MCF 10A (cell line): ENCODE results near the gene ARSG. TPM values are rescaled to one million over a fixed set of nuclear protein-coding genes. Genes with fewer than 3 reads are reported as not detected.

Experiments
- BruUV-seq: library from RNA; stranded (reverse); fragments of 400-500 nt; replicated peaks from 2 replicates; lab custom pipeline; 2021; lab: Mats Ljungman, UMichigan
- CTCF ChIA-PET: fragments of 300-600 bp; sonication (Branson Sonifier 250); formaldehyde crosslinking; extraction: SDS; loops from one replicate; lab custom pipeline; 2021; ENCODE audit warnings: antibody characterized with exemption, inconsistent platforms; lab: Yijun Ruan, JAX
- POLR2A ChIA-PET: fragments of 300-600, 350-650 bp; sonication (Branson Sonifier 250); formaldehyde crosslinking; extraction: SDS; loops from one replicate; lab custom pipeline; 2020; ENCODE audit warnings: antibody characterized with exemption, inconsistent platforms; lab: Yijun Ruan, JAX
- DNase-seq: peaks from one replicate; pipeline ENCODE4 v3.0.0-alpha.2; 2018; ENCODE audit not compliant: unreplicated experiment
- H3K27ac Mint-ChIP-seq: one replicate; pipeline ENCODE4 v1.8.0; 2022; ENCODE audit warnings: mild to moderate bottlenecking, low read depth, mixed read lengths; ENCODE audit not compliant: unreplicated experiment
- H3K27me3 Mint-ChIP-seq: one replicate; pipeline ENCODE4 v1.8.0; 2022; ENCODE audit warnings: mixed read lengths; ENCODE audit not compliant: insufficient read depth, unreplicated experiment
- H3K36me3 Mint-ChIP-seq: one replicate; pipeline ENCODE4 v1.8.0; 2022; ENCODE audit warnings: mild to moderate bottlenecking, moderate library complexity, mixed read lengths; ENCODE audit not compliant: insufficient read depth, unreplicated experiment
- H3K4me1 Mint-ChIP-seq: one replicate; pipeline ENCODE4 v1.8.0; 2022; ENCODE audit warnings: mixed read lengths; ENCODE audit not compliant: insufficient read depth, unreplicated experiment
- H3K4me3 Mint-ChIP-seq: one replicate; pipeline ENCODE4 v1.8.0; 2022; ENCODE audit warnings: mild to moderate bottlenecking, moderate library complexity, mixed read lengths; ENCODE audit not compliant: unreplicated experiment
- H3K9me3 Mint-ChIP-seq: one replicate; pipeline ENCODE4 v1.8.0; 2022; ENCODE audit warnings: mixed read lengths; ENCODE audit not compliant: unreplicated experiment
- CTCF ChIP-seq: fragments of 200-600 bp; IDR thresholded peaks from one replicate; pipeline ENCODE4 v1.8.0; 2022; ENCODE audit warnings: antibody characterized with exemption, mild to moderate bottlenecking; ENCODE audit not compliant: unreplicated experiment
- intact Hi-C: fragments of 100-400 bp; cut with micrococcal nuclease; formaldehyde crosslinking; loops from 2 replicates; pipeline ENCODE4 v1.14.1; 2022
- microRNA-seq: library from miRNA; unstranded; fragments of <30 nt; microRNA quantifications from one replicate; pipeline ENCODE4 v1.2.0, GENCODE V29; 2022
- total RNA-seq: library from RNA; stranded (reverse); gene quantifications from 2 replicates; pipeline ENCODE4 v1.2.3, GENCODE V29; 2022

ARSG gene
- total RNA-seq, 1 experiment from 2014 or later, result 5.9 TPM

GRCh38 chr17:68468334-68468733, 177.0 kb downstream of the ARSG start:
- DNase-seq, result no peak
- no peak for TF ChIP-seq CTCF
- intact Hi-C loops, result no loop called here
- Mint-ChIP-seq H3K9me3 (no peaks in the 10 kb centered on the region), H3K4me1 (no peaks in the 10 kb centered on the region), H3K27me3 (peaks cover 28% of the 10 kb centered on the region), H3K36me3 (no peaks in the 10 kb centered on the region), H3K4me3 (no peak overlapping the region), H3K27ac (no peak overlapping the region)
- BruUV-seq, result no TSS peak
- ChIA-PET POLR2A (interaction anchor here (0.7 to 3.8 kb wide), 3 partner anchors 10 to 44 kb away, joined by 3 to 19 read pairs (median 4); partner anchors contain the start of genes PRKAR1A and WIPI1), CTCF (interaction anchor here (1.0 to 3.0 kb wide), 4 partner anchors 16 to 769 kb away, joined by 3 to 10 read pairs (median 6); no protein-coding TSS in a partner anchor)

- no peaks in the 10 kb centered on the region for H3K36me3 Mint-ChIP-seq
- no peak for DNase-seq
- BruUV-seq, result no TSS peak
- ChIA-PET POLR2A (interaction anchor here (0.7 to 3.8 kb wide), 2 partner anchors 11 to 42 kb away, joined by 3 to 19 read pairs; partner anchors contain the start of gene WIPI1), CTCF (interaction anchor here (0.7 to 1.1 kb wide), 2 partner anchors 42 to 769 kb away, joined by 3 to 4 read pairs; no protein-coding TSS in a partner anchor)
- no peaks in the 10 kb centered on the region for H3K9me3 Mint-ChIP-seq
- TF ChIP-seq CTCF, result no peak
- peaks cover 28% of the 10 kb centered on the region for H3K27me3 Mint-ChIP-seq
- H3K4me1 Mint-ChIP-seq, result no peaks in the 10 kb centered on the region
- H3K27ac Mint-ChIP-seq, result no peak overlapping the region
- H3K4me3 Mint-ChIP-seq, result no peak overlapping the region
- intact Hi-C loops, result no loop called here
These were observed 177.5 kb downstream of the ARSG start for GRCh38 chr17:68468788-68469187.

Small RNA genes lying within 50 kb of the gene (microRNA-seq; reads per million reads assigned to microRNA genes)
- gene MIR635, result not detected

Other genes with a start within 250 kb of the ARSG start
- gene AMZ2, start 43.5 kb upstream of the ARSG start, total RNA-seq, result 127 and 147 TPM in 2 replicates
- 1.4 and 1.6 TPM in 2 replicates for gene SLC16A6, start 368 bp upstream of the ARSG start, total RNA-seq
- 38.4 and 75.6 TPM in 2 replicates for gene WIPI1, start 166.0 kb downstream of the ARSG start, total RNA-seq
- 264 and 271 TPM in 2 replicates for gene PRKAR1A, start 220.9 kb downstream of the ARSG start, total RNA-seq